Breast epithelium (tissue), 4 donors: Measurements from ENCODE around the gene PPP6R3. TPM values are rescaled to one million over a fixed set of nuclear protein-coding genes. Genes with fewer than 3 reads are reported as not detected.

Experiments used
- DNase-seq, 2 donors: peaks; one replicate each; pipeline ENCODE4 v3.0.0-alpha.2; 2019; ENCODE audit warnings: low spot score in 2 of 2
- H3K27ac ChIP-seq, 2 donors: fragments of 200-600 bp; sonication (generic) in 1 of 2; one replicate each; pipeline ENCODE4 v1.5.1; 2016 to 2019; ENCODE audit warnings: mild to moderate bottlenecking in 1 of 2
- H3K27me3 ChIP-seq, 2 donors: fragments of 200-600 bp; sonication (generic) in 1 of 2; one replicate each; pipeline versions ENCODE4 v1.5.1 to v1.6.0; 2017 to 2019; ENCODE audit warnings: control low read depth in 1 of 2, mild to moderate bottlenecking in 1 of 2
- H3K36me3 ChIP-seq: fragments of 200-600 bp; one replicate; pipeline ENCODE4 v1.5.1; 2019
- H3K4me1 ChIP-seq, 2 donors: fragments of 200-600 bp; sonication (generic); one replicate each; pipeline ENCODE4 v1.5.1; 2016 to 2019; ENCODE audit warnings: control low read depth in 1 of 2
- H3K4me3 ChIP-seq, 3 donors: fragments of 200-600 bp; sonication (generic); 1 replicate in 2 of 3; 2 replicates in 1 of 3; pipeline ENCODE4 v1.5.1; 2016 to 2019; ENCODE audit warnings: mild to moderate bottlenecking in 3 of 3, moderate library complexity in 2 of 3
- H3K9me3 ChIP-seq, 2 donors: fragments of 200-600 bp; sonication (generic) in 1 of 2; one replicate each; pipeline ENCODE4 v1.5.1; 2016 to 2019; ENCODE audit warnings: control low read depth in 1 of 2
- POLR2A ChIP-seq: fragments of 450-650 bp; IDR thresholded peaks from one replicate; pipeline ENCODE4 v1.6.1; 2016; ENCODE audit warnings: antibody characterized with exemption, mild to moderate bottlenecking, moderate library complexity
- POLR2AphosphoS5 ChIP-seq, 3 donors: sonication (generic); formaldehyde crosslinking; IDR thresholded peaks; one replicate each; pipeline ENCODE4 v1.6.1; 2017; ENCODE audit warnings: antibody characterized with exemption in 3 of 3
- intact Hi-C: fragments of 100-400 bp; cut with DNase I; formaldehyde crosslinking; loops from one replicate; pipeline ENCODE4 v1.15.1; 2023; ENCODE audit warnings: low total_unique reads
- total RNA-seq, 3 donors: library from RNA; depleted of rRNA; stranded (reverse); fragments of >200 nt; gene quantifications; one replicate each; pipeline ENCODE4 v1.1.0, GENCODE V29; 2016
- TF ChIP-seq, protein P1 (sequence below), 3 donors: fragments of 450-650 bp; IDR thresholded peaks; one replicate each; pipeline ENCODE4 v1.5.1; 2016 to 2017; ENCODE audit warnings: antibody characterized with exemption in 3 of 3, mild to moderate bottlenecking in 3 of 3, moderate library complexity in 3 of 3

PPP6R3 gene
- total RNA-seq, 3 donors from 2014 or later = 113 to 227 (median 183) TPM

DNA sequence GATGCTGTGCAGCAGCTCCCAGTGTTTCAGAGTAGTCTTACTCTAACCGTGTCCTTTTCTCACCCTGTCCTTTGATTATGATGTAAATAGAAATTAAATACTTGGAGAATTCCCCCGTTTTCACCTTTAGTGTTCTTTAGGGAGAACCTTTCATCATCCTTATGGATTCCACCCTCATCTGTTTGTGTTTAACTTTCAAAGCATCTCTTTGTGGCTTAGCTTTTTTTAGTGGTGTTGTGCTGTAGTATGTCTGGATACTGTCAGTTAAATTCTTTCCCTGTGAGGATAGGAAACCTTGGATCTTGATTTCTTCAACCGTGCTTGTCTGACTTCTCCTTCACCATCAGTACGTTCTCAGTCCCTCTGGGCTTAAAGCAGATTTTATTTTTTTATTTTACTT, 48.5 kb downstream of the PPP6R3 start:
- no peak overlapping the region for H3K27ac ChIP-seq
- no peaks in the 10 kb centered on the region for H3K9me3 ChIP-seq
- no peak for DNase-seq
- TF ChIP-seq POLR2AphosphoS5 (IDR thresholded peaks at IDR 0.05) = no peak
- TF ChIP-seq POLR2A = no peak
- TF ChIP-seq, protein P1, sequence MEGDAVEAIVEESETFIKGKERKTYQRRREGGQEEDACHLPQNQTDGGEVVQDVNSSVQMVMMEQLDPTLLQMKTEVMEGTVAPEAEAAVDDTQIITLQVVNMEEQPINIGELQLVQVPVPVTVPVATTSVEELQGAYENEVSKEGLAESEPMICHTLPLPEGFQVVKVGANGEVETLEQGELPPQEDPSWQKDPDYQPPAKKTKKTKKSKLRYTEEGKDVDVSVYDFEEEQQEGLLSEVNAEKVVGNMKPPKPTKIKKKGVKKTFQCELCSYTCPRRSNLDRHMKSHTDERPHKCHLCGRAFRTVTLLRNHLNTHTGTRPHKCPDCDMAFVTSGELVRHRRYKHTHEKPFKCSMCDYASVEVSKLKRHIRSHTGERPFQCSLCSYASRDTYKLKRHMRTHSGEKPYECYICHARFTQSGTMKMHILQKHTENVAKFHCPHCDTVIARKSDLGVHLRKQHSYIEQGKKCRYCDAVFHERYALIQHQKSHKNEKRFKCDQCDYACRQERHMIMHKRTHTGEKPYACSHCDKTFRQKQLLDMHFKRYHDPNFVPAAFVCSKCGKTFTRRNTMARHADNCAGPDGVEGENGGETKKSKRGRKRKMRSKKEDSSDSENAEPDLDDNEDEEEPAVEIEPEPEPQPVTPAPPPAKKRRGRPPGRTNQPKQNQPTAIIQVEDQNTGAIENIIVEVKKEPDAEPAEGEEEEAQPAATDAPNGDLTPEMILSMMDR (IDR thresholded peaks at IDR 0.05) = no peak
- H3K4me1 ChIP-seq = no peaks in the 10 kb centered on the region
- no peaks in the 10 kb centered on the region for H3K36me3 ChIP-seq
- intact Hi-C loops = no loop called here
- H3K27me3 ChIP-seq = no peaks in the 10 kb centered on the region
- H3K4me3 ChIP-seq = no peak overlapping the region

DNA sequence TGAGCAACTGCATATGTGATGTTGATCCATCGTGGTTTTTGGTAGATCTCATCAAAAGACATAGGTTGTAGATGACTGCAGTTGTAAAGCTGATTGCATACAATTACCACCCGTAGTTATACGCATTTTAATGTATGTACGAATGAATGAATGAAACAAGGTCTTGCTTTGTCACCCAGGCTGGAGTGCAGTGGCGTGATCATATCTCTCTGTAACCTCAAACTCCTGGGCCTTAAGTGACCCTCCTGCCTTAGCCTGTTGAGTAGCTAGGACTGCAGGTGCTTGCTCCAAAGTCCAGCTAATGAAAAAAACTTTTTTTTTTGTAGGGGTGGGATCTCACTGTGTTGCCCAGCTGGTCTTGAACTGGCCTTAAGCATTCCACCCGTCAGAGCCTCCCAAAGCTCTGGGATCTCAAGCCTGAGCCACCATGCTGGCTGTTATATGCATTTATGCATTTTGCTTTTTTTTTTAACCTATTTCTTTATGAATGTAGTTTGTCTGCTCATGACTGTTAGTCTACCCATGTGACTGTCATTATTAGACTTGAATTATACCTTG, 53.5 kb downstream of the PPP6R3 start:
- TF ChIP-seq POLR2A (no peak), POLR2AphosphoS5 (IDR thresholded peaks at IDR 0.05) (no peak)
- TF ChIP-seq, protein P1 (IDR thresholded peaks at IDR 0.05) = no peak
- Histone ChIP-seq H3K27ac (no peak overlapping the region), H3K4me1 (no peaks in the 10 kb centered on the region), H3K9me3 (no peaks in the 10 kb centered on the region), H3K4me3 (no peak overlapping the region), H3K36me3 (no peaks in the 10 kb centered on the region), H3K27me3 (no peaks in the 10 kb centered on the region)
- intact Hi-C loops = no loop called here
- DNase-seq = no peak

DNA sequence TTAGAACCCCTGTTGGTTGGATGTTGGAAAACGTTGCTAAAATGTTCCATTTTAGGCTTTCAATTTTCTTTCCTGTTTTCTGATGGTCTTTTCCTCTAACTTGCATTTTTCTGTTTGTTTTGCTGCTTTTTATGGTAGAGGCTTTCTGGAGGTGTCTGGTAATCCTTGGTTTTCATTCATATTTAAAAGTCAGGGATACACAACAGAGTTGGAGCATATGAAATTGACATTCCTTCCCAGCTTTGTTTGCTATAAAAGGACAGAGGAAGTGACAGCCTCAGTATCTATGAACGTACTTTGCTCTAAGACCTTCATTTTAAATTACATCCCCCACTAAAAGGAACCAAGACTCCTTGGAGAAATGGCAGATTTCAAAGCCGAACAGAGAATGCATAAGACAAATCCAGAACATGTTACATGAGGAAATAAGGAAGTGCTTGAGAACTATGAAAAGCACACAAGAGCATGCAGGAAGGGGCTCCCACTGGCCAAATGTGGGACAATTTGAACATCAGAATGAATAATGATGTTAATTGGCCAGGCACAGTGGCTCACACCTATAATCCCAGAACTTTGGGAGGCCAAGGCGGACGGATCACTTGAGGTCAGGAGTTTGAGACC, 56.7 kb downstream of the PPP6R3 start:
- intact Hi-C loops = no loop called here
- Histone ChIP-seq H3K27ac (no peak overlapping the region), H3K27me3 (no peaks in the 10 kb centered on the region), H3K9me3 (no peaks in the 10 kb centered on the region), H3K36me3 (no peaks in the 10 kb centered on the region), H3K4me1 (no peaks in the 10 kb centered on the region), H3K4me3 (no peak overlapping the region)
- no peak for DNase-seq
- TF ChIP-seq POLR2AphosphoS5 (IDR thresholded peaks at IDR 0.05) (no peak), POLR2A (no peak)
- TF ChIP-seq, protein P1 (IDR thresholded peaks at IDR 0.05) = no peak

DNA sequence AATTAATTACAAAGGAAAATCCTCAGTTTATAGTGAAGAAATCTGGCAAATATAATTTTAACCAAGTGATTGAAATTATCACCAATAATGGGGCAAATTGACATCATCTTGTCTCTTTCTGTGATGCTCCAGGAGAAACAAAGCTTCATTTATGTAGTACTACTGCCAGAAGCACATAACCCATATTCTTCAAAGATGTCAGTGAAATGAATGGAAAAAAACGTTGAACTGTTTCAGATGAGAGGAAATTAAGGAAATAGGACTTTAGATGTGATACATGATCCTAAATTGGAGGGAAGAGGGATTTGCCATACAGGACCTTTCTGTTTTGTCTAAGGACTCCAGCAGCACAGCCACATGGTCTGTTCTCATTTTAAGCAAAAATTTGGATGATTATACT, 57.6 kb downstream of the PPP6R3 start:
- no peaks in the 10 kb centered on the region for H3K9me3 ChIP-seq
- H3K4me3 ChIP-seq = no peak overlapping the region
- no peaks in the 10 kb centered on the region for H3K36me3 ChIP-seq
- intact Hi-C loops = no loop called here
- TF ChIP-seq, protein P1 (IDR thresholded peaks at IDR 0.05) = no peak
- no peak for TF ChIP-seq POLR2A
- no peak for TF ChIP-seq POLR2AphosphoS5 (IDR thresholded peaks at IDR 0.05)
- DNase-seq = no peak
- H3K27me3 ChIP-seq = no peaks in the 10 kb centered on the region
- H3K27ac ChIP-seq = no peak overlapping the region
- H3K4me1 ChIP-seq = no peaks in the 10 kb centered on the region

DNA sequence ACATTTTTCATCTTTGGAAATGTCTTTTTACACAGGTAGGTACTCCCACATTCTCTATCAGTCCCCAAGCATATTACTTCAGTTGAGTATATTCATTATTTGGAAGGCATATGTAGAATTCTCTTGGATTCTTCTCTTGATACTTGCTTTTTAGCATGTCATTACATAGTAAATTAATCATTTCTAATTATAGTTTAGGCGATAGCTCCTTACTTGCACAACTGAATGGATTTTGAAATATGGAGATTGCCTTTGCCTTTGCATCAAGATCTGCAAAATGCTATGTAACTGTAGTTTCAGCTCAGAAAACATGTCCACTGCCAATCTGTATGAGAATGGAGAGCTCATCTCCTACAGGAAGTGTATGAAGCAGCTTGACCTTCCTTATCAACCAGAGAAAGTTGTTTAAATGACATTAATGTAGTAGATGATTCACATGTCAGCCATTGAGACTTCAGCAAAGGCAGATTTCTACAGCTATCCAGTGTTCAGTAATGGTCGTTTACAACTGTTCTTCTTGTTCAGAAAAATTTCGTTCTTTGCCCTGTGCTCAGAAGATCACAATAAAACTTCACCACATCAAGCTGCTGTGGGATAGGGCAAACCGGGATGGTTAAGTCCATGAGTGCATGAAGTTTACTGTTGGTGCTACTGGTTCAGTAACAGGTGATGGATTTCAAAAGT, 61.6 kb downstream of the PPP6R3 start:
- H3K4me1 ChIP-seq = peaks cover 3 to 16% of the 10 kb centered on the region in 2 donors
- no peaks in the 10 kb centered on the region for H3K36me3 ChIP-seq
- TF ChIP-seq, protein P1 (IDR thresholded peaks at IDR 0.05) = no peak
- no peak for TF ChIP-seq POLR2AphosphoS5 (IDR thresholded peaks at IDR 0.05)
- no peak for TF ChIP-seq POLR2A
- no peak overlapping the region for H3K4me3 ChIP-seq
- no peaks in the 10 kb centered on the region for H3K9me3 ChIP-seq
- no peak overlapping the region for H3K27ac ChIP-seq
- intact Hi-C loops = no loop called here
- no peaks in the 10 kb centered on the region for H3K27me3 ChIP-seq
- DNase-seq = no peak
